HG03159 (cell line): ENCODE results near the gene PPP1R10.
A peak's percentile ranks its signal among the peaks of the same experiment; 100 is the strongest.
"Not testable (repeated sequence)": the region's sequence is repeated elsewhere in the genome, so short reads cannot be mapped to it uniquely, and the experiment has no call there.

ENCODE experiments used
- ATAC-seq: cut with Tn5 transposase; IDR thresholded peaks from one replicate; pipeline ENCODE4 v1.9.1; 2021; ENCODE audit warnings: mild to moderate bottlenecking, moderate library complexity; ENCODE audit not compliant: unreplicated experiment

Gene PPP1R10

GRCh38 chr6:30599625-30600324 lies 17.3 kb downstream of the PPP1R10 start:
- ATAC-seq: no peak

GRCh38 chr6:30598912-30599624 lies 18.0 kb downstream of the PPP1R10 start:
- no peak for ATAC-seq

GRCh38 chr6:30597315-30598144 lies 19.5 kb downstream of the PPP1R10 start:
- not testable (repeated sequence) for ATAC-seq

- ATAC-seq: no peak
These were observed 24.8 kb downstream of the PPP1R10 start for GRCh38 chr6:30592287-30592686.

- ATAC-seq: no peak
These were observed 26.0 kb downstream of the PPP1R10 start for GRCh38 chr6:30591008-30591407.

- ATAC-seq: no peak
These were observed 26.5 kb downstream of the PPP1R10 start for GRCh38 chr6:30590509-30590908.

GRCh38 chr6:30589754-30590358 lies 27.2 kb downstream of the PPP1R10 start:
- no peak for ATAC-seq

- no peak for ATAC-seq
These were observed 33.1 kb downstream of the PPP1R10 start for GRCh38 chr6:30583921-30584320.

- ATAC-seq: no peak
These were observed 39.0 kb downstream of the PPP1R10 start for GRCh38 chr6:30578051-30578450.

GRCh38 chr6:30573113-30573512 lies 43.9 kb downstream of the PPP1R10 start:
- ATAC-seq: no peak

- no peak for ATAC-seq
These were observed 44.9 kb downstream of the PPP1R10 start for GRCh38 chr6:30572148-30572547.

- no peak for ATAC-seq
These were observed 45.3 kb downstream of the PPP1R10 start for GRCh38 chr6:30571762-30572082.

- ATAC-seq: peak; percentile 88
These were observed 45.8 kb downstream of the PPP1R10 start, which contains the start of gene ABCF1 for GRCh38 chr6:30571075-30571761. Gene ABCF1 (plus strand): TSS chr6:30571442. CDS start chr6:30571488, 46 bp downstream.

GRCh38 chr6:30570740-30571074 lies 46.3 kb downstream of the PPP1R10 start:
- ATAC-seq: peak; percentile 6

GRCh38 chr6:30570263-30570662 lies 46.8 kb downstream of the PPP1R10 start:
- no peak for ATAC-seq

- ATAC-seq: no peak
These were observed 48.8 kb downstream of the PPP1R10 start for GRCh38 chr6:30568245-30568644.

- ATAC-seq: no peak
These were observed 51.3 kb downstream of the PPP1R10 start for GRCh38 chr6:30565772-30566171.

- no peak for ATAC-seq
These were observed 52.9 kb downstream of the PPP1R10 start for GRCh38 chr6:30564114-30564513.

- no peak for ATAC-seq
These were observed 54.3 kb downstream of the PPP1R10 start for GRCh38 chr6:30562470-30563425.

GRCh38 chr6:30560930-30561329 lies 56.1 kb downstream of the PPP1R10 start:
- ATAC-seq: no peak
